ENCODE results near the gene GJA3.

- TF ChIP-seq RAD21 (IDR thresholded peaks at IDR 0.05 in 1 of 2, conservative IDR thresholded peaks at IDR 0.05 in 1 of 2; ENCODE audit: low read depth in 2 of 2, low read length in 2 of 2) (no peak), POLR2AphosphoS5 (IDR thresholded peaks at IDR 0.05; ENCODE audit: low read depth, low read length) (no peak), CEBPB (IDR thresholded peaks at IDR 0.05; ENCODE audit: low read depth, low read length) (no peak)
- TF ChIP-seq, protein P1, sequence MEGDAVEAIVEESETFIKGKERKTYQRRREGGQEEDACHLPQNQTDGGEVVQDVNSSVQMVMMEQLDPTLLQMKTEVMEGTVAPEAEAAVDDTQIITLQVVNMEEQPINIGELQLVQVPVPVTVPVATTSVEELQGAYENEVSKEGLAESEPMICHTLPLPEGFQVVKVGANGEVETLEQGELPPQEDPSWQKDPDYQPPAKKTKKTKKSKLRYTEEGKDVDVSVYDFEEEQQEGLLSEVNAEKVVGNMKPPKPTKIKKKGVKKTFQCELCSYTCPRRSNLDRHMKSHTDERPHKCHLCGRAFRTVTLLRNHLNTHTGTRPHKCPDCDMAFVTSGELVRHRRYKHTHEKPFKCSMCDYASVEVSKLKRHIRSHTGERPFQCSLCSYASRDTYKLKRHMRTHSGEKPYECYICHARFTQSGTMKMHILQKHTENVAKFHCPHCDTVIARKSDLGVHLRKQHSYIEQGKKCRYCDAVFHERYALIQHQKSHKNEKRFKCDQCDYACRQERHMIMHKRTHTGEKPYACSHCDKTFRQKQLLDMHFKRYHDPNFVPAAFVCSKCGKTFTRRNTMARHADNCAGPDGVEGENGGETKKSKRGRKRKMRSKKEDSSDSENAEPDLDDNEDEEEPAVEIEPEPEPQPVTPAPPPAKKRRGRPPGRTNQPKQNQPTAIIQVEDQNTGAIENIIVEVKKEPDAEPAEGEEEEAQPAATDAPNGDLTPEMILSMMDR (IDR thresholded peaks at IDR 0.05; ENCODE audit: control extremely low read depth in 1 of 3, insufficient read depth in 1 of 3, low read depth in 1 of 3, low read length in 3 of 3), result no peak
Observed at GRCh38 chr13:20193162-20193906, 32.5 kb upstream of the GJA3 start.
